Measurements from ENCODE around the gene FAM174B. TPM values are rescaled to one million over a fixed set of nuclear protein-coding genes. Genes with fewer than 3 reads are reported as not detected.

FAM174B gene
- total and polyA plus RNA-seq, 2 experiments from 2014 or later: 15.0 to 21.8 TPM

GRCh38 chr15:92645051-92645631 is 10.4 kb downstream of the FAM174B start (continued):
- TF ChIP-seq CTCF (conservative IDR thresholded peaks at IDR 0.05; ENCODE audit: low read depth in 2 of 2) (no peak), ZNF114 (CRISPR knock-in tag; IDR thresholded peaks at IDR 0.05) (no peak), EZH2 (IDR thresholded peaks at IDR 0.05; ENCODE audit: low read depth, unreplicated experiment) (no peak), ETS1 (IDR thresholded peaks at IDR 0.05) (no peak), JUNB (IDR thresholded peaks at IDR 0.05; ENCODE audit: unreplicated experiment) (no peak), STAT1 (IDR thresholded peaks at IDR 0.05; ENCODE audit: unreplicated experiment) (no peak), ZNF331 (CRISPR knock-in tag; IDR thresholded peaks at IDR 0.05; ENCODE audit: low read depth) (no peak), EZH2phosphoT487 (IDR thresholded peaks at IDR 0.05; ENCODE audit: unreplicated experiment) (no peak)

GRCh38 chr15:92643849-92644815 is 11.4 kb downstream of the FAM174B start:
- TF ChIP-seq ZNF462 (CRISPR knock-in tag; IDR thresholded peaks at IDR 0.05) (no peak), ZNF114 (CRISPR knock-in tag; IDR thresholded peaks at IDR 0.05) (no peak), POLR2AphosphoS5 (IDR thresholded peaks at IDR 0.05; ENCODE audit: low read depth) (no peak), STAT1 (IDR thresholded peaks at IDR 0.05; ENCODE audit: unreplicated experiment) (no peak), ETS1 (IDR thresholded peaks at IDR 0.05) (no peak)
- ATAC-seq (no peak), DNase-seq (ENCODE audit: low spot score) (no peak)
- Histone ChIP-seq H3F3A (replicated peaks; ENCODE audit: low read depth) (no peaks in the 10 kb centered on the region; the same call in 1 of the 2 replicates), H2AFZ (no peak overlapping the region), H3K4me1 (ENCODE audit: insufficient read depth) (peaks cover 26% of the 10 kb centered on the region), H3K4me3 (no peak overlapping the region), H4K20me1 (replicated peaks; ENCODE audit: insufficient read depth) (no peaks in the 10 kb centered on the region), H3K36me3 (ENCODE audit: insufficient read depth) (no peaks in the 10 kb centered on the region), H3K27me3 (ENCODE audit: insufficient read depth) (no peaks in the 10 kb centered on the region), H3K79me2 (replicated peaks; ENCODE audit: insufficient read depth) (peaks cover 78% of the 10 kb centered on the region), H3K4me2 (no peak overlapping the region), H3K27ac (ENCODE audit: low read depth) (no peak overlapping the region), H3K9me2 (ENCODE audit: insufficient read depth) (peaks cover 10% of the 10 kb centered on the region)
- Mint-ChIP-seq H3K4me1 (peaks cover 42% of the 10 kb centered on the region), H3K9me3 (peaks cover 13% of the 10 kb centered on the region; the same call in 2 of the 3 replicates), H3K27me3 (ENCODE audit: insufficient read depth, low read depth, poor library complexity) (peaks cover 10% of the 10 kb centered on the region), H3K36me3 (ENCODE audit: low read depth) (peaks cover 20% of the 10 kb centered on the region), H3K27ac (peak overlapping the region; percentile 66), H3K4me3 (no peak overlapping the region)

Data from GM23338 (cell line).